HK-2 (cell line): ENCODE results near the gene CHST8.

ENCODE experiments used
- DNase-seq: peaks from one replicate; pipeline ENCODE4 v3.0.0-alpha.2; 2018; ENCODE audit not compliant: unreplicated experiment

CHST8 gene

DNA sequence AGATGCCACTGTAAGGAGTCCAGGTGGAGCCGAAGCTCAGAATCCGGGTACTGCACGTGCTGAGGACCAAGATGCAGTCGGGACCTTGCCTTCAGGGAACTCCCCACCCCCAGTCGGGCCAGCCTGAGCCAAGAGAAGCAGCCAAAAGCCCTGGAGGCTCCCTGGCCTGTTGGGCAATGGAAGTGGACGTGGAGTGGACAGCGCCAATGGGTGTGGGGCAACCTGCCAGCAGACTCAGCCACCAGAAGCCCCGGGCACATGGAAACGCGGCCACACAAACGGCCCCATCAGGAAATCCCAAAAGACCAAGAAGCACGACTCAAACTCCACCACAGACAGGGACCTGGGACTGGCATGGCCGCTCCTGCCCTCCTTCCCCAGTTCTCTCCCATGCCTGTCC lies 144.9 kb downstream of the CHST8 start:
- no peak for DNase-seq

DNA sequence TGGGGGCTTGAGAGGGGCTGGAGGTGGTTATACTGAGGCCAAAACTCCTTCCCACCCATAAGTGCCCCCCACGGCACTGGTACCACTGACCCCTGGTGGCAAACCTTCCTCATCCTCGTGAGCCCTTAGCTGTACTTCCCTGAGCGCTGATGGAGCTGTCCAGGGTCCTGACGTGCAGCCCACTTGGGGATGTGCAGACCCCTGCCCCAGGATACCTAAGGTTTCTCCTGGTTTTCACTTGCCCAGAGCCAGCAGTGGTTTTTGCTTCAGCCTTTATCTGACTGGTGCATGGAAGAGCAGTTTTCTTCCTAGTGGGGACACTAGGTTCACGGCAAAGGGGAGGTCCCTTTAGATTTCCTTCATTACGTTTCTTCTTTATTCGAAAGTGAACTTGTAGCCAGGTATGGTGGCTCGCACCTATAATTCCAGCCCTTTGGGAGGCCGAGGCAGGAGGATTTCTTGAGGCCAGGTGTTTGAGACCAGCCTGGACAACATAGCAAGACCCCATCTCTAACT lies 146.2 kb downstream of the CHST8 start:
- peak; percentile 40 for DNase-seq

DNA sequence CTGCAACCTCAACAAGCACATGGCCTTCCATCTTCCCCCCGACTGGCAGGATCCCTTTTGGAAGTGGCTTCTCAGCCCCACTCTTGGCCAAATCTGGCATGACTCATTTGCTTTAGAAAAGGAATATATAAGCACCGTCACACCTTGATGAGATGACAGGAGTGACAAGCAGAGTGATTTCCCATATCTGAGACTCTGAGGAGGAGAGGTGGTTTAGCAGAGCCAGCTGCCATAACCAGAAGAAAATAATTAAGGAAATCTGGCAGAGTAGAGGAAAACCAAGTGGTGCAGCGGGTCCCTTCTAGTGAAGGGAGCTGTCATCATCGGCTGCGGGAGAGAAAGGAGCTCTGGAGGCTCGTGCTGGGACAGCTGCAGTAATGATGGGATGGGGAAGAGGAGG lies 147.5 kb downstream of the CHST8 start:
- DNase-seq: no peak

- DNase-seq: no peak
Measured at GRCh38 chr19:33770107-33770506, 148.4 kb downstream of the CHST8 start.

DNA sequence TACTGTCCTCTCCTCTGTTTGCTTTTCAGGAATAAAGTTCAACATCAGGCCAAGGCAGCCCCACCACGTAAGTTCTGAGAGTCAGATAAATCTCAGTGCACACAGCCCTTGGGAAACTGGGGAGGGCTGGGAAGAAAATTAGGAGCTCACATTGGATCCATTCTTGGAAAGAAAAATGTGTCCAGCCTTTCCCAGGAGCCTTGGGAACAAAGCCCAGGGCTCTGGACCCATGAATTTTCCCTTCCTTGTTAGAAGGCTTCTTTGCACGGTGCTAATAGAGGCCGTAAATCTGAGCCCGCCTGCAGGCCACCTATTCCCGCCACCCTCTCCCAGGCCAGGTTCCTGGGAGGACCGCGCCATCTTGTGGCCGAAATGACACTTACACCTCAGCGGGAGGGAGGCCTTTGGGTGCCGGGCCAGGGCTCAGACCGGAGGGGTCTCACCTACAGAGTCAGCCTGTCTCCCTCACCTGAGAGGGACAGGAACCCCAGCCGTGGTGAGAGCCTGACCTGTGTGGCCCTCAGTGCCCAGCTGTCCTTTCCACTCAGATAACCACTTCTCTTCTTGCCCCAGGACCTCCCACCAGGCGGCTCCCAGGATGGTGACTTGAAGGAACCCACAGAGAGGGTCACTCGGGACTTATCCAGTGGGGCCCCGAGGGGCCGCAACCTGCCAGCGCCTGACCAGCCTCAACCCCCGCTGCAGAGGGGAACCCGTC lies 149.8 kb downstream of the CHST8 start:
- DNase-seq: peak; percentile 77

GRCh38 chr19:33772102-33772857 lies 150.5 kb downstream of the CHST8 start:
- no peak for DNase-seq

GRCh38 chr19:33772858-33773180 lies 151.1 kb downstream of the CHST8 start:
- DNase-seq: no peak

- no peak for DNase-seq
Measured at GRCh38 chr19:33773704-33774624, 152.2 kb downstream of the CHST8 start.

GRCh38 chr19:33774751-33775150 lies 153.0 kb downstream of the CHST8 start:
- DNase-seq: no peak

DNA sequence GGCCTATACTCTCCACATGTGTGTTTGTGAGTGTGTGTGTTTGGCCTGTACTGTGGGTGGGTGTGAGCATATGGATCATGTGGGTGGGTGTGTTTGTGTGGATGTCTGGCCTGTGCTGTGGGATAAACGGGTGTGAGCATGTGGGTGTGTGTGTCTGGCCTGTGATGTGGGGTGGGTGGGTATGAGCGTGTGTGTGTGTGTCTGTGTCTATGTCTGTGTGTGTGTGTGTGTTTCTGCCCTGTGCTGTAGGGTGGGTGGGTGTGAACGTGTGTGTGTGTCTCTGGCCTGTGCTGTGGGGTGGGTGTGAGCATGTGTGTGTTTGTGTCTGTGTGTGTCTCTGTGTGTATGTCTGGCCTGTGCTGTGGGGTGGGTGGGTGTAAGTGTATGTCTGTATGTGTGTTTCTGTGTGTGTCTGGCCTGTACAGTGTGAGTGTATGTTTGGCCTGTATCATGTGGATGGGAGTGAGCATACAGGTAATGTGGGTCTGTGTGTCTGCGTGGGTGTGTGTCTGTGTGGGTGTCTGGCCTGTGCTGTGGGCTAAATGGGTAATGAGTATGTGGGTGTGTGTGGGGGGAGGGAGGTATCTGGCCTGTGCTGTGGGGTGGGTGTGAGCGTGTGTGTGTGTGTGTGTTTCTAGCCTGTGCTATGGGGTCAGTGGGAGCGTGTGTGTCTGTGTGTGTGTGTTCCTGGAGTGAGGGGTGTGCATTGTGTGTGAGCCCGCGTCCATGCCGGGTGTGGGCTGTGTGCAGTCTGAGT lies 154.2 kb downstream of the CHST8 start:
- DNase-seq: no peak

- no peak for DNase-seq
Measured at GRCh38 chr19:33777351-33777750, 155.6 kb downstream of the CHST8 start.

- no peak for DNase-seq
Measured at GRCh38 chr19:33777753-33778088, 156.0 kb downstream of the CHST8 start.

- DNase-seq: peak; percentile 88
Measured at GRCh38 chr19:33778089-33778791, 156.5 kb downstream of the CHST8 start.

DNA sequence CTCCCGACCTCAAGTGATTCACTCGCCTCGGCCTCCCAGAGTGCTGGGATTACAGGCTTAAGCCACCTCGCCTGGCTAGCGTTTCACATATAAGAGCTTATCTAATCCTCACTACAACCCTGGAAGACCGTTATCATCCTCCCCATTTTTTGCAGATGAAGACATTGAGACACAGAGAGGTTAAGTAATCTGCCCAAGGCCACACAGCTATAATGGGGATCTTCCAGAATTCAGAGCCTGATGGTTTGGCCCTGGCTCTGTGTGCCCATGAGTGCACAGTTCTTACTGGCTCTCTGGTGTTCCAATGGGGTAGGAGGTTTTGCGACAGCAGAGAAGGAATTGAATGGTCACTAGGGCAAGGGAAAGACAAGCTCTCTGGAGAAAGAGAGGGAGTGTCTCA lies 158.1 kb downstream of the CHST8 start:
- DNase-seq: no peak

DNA sequence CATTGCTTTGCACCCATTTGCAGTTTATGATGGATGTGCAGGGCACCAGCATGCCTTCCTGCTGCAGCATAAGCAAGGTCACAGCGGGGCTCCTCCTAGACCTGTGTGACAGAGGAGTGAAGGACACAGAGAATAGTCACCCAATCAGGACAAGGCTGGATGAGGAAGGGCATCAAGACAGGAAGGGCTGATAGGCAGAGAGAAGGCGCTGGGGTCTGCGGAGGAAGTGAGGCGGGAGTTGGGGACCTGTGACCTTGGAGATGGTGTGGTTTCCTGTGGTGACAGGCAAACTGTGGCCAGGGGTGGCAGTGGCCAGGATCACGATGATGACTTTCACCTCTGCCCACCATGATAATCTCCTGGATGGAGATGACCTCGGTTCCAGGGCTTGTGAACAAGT lies 158.5 kb downstream of the CHST8 start:
- no peak for DNase-seq

- DNase-seq: no peak
Measured at GRCh38 chr19:33780746-33781145, 159.0 kb downstream of the CHST8 start.

GRCh38 chr19:33781415-33781935 lies 159.7 kb downstream of the CHST8 start:
- DNase-seq: no peak

DNA sequence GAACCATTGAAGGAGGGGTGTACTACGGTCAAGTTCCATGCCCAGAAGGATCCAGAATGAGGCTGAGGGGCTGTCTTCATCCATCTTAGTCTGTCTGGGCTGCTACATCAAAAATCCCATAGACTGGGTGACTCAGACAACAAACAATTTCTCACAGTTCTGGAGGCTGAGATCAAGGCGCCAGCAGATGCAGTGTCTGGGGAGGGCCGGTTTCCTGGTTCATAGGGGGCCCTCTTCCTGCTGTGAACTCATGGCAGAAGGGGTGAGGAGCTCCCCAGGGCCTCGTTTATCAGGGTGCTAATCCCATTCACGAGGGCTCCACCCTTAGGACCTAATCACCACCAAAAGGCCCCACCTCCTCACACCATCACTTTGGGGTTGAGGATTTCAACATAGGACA lies 160.2 kb downstream of the CHST8 start:
- DNase-seq: no peak

DNA sequence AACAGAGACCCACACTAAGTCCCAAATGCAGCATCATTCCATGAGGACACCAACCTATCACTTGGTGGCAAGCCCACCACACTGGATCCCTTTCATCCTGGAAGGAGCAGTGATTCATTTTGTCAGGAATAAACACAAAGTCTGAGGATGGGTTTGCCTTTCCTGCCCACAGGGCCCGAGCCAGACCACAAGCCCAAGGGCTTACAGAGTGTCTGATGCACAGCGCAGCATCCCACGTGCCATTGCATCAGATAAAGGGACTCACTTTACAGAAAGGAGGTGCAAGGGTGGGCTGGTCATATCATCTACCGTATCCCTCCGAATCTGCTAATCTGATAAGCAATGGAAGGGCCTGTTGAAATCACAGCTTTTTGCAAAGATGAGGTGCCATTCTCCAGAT lies 162.7 kb downstream of the CHST8 start:
- DNase-seq: no peak

DNA sequence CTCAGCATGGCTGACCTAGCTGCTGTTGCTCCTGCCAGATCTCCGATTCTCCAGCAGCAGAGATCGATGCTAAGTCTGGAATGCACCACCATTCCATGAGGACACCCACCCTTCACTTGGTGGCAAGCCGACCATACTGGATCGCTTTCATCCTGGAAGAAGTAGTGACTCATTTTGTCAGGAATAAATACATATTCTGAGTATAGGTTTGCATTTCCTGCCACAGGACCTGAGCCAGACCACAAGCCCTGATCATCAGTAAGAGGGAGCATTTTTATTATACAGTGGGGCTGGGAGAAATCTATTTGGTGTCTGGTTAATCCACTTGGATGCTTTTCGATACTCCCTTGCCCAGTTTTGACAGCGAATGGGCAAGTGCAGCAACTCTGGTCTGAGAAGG lies 164.0 kb downstream of the CHST8 start:
- DNase-seq: no peak

DNA sequence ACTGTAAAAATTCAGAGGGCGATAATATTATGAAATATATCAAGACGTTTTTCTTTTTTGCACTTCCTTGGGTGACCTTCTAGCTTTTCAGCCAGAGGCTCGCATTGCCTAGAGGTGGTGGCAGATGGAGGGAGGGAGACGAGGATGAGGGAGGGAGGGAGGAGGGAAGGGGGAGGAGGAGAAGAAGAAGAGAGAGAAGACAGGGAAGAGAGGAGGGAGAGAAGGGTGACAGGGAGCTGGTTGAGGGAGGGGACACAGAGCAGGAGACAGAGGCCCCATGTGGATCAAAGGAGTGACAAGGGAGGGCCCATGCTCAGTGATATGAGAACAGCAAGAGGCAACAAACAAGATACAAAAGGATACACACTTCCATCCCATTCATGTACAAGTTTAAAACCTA lies 166.9 kb downstream of the CHST8 start:
- DNase-seq: no peak
